Breast epithelium (tissue), 4 donors: Measurements from ENCODE around the gene ADGRA1. TPM values are rescaled to one million over a fixed set of nuclear protein-coding genes. Genes with fewer than 3 reads are reported as not detected.
A peak's percentile ranks its signal among the peaks of the same experiment; 100 is the strongest.

Experiments used
- DNase-seq, 2 donors: peaks; one replicate each; pipeline ENCODE4 v3.0.0-alpha.2; 2019; ENCODE audit warnings: low spot score in 2 of 2
- H3K27ac ChIP-seq, 2 donors: fragments of 200-600 bp; sonication (generic) in 1 of 2; one replicate each; pipeline ENCODE4 v1.5.1; 2016 to 2019; ENCODE audit warnings: mild to moderate bottlenecking in 1 of 2
- H3K27me3 ChIP-seq, 2 donors: fragments of 200-600 bp; sonication (generic) in 1 of 2; one replicate each; pipeline versions ENCODE4 v1.5.1 to v1.6.0; 2017 to 2019; ENCODE audit warnings: control low read depth in 1 of 2, mild to moderate bottlenecking in 1 of 2
- H3K36me3 ChIP-seq: fragments of 200-600 bp; one replicate; pipeline ENCODE4 v1.5.1; 2019
- H3K4me1 ChIP-seq, 2 donors: fragments of 200-600 bp; sonication (generic); one replicate each; pipeline ENCODE4 v1.5.1; 2016 to 2019; ENCODE audit warnings: control low read depth in 1 of 2
- H3K4me3 ChIP-seq, 3 donors: fragments of 200-600 bp; sonication (generic); 1 replicate in 2 of 3; 2 replicates in 1 of 3; pipeline ENCODE4 v1.5.1; 2016 to 2019; ENCODE audit warnings: mild to moderate bottlenecking in 3 of 3, moderate library complexity in 2 of 3
- H3K9me3 ChIP-seq, 2 donors: fragments of 200-600 bp; sonication (generic) in 1 of 2; one replicate each; pipeline ENCODE4 v1.5.1; 2016 to 2019; ENCODE audit warnings: control low read depth in 1 of 2
- POLR2A ChIP-seq: fragments of 450-650 bp; IDR thresholded peaks from one replicate; pipeline ENCODE4 v1.6.1; 2016; ENCODE audit warnings: antibody characterized with exemption, mild to moderate bottlenecking, moderate library complexity
- POLR2AphosphoS5 ChIP-seq, 3 donors: sonication (generic); formaldehyde crosslinking; IDR thresholded peaks; one replicate each; pipeline ENCODE4 v1.6.1; 2017; ENCODE audit warnings: antibody characterized with exemption in 3 of 3
- intact Hi-C: fragments of 100-400 bp; cut with DNase I; formaldehyde crosslinking; loops from one replicate; pipeline ENCODE4 v1.15.1; 2023; ENCODE audit warnings: low total_unique reads
- total RNA-seq, 3 donors: library from RNA; depleted of rRNA; stranded (reverse); fragments of >200 nt; gene quantifications; one replicate each; pipeline ENCODE4 v1.1.0, GENCODE V29; 2016
- TF ChIP-seq, protein P1 (sequence below), 3 donors: fragments of 450-650 bp; IDR thresholded peaks; one replicate each; pipeline ENCODE4 v1.5.1; 2016 to 2017; ENCODE audit warnings: antibody characterized with exemption in 3 of 3, mild to moderate bottlenecking in 3 of 3, moderate library complexity in 3 of 3

ADGRA1 gene
- total RNA-seq, 3 donors from 2014 or later: 0.33 TPM; not detected in 2

DNA sequence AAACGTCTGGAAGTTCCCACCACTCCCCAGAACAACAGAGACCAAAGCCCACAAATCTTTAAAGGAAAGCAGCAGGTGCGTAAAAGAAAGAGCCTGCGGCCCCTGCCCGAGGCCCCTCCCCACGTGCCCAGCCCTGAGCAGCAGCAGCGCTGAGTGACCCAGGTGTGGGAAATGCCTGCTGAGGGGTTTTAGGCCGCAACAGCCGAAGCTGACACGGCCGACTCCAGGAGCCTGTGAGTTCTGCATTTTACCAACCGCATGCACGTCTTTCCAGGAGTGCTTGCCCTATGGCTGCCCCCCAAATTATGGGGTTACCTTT, 70.7 kb downstream of the ADGRA1 start:
- Histone ChIP-seq H3K27me3 (peaks cover 5 to 15% of the 10 kb centered on the region in 2 donors), H3K36me3 (no peaks in the 10 kb centered on the region), H3K9me3 (no peaks in the 10 kb centered on the region), H3K27ac (no peak overlapping the region), H3K4me1 (peaks cover 4 to 16% of the 10 kb centered on the region in 2 donors), H3K4me3 (no peak overlapping the region)
- no peak for TF ChIP-seq POLR2AphosphoS5 (IDR thresholded peaks at IDR 0.05)
- no peak for TF ChIP-seq POLR2A
- intact Hi-C loops: no loop called here
- DNase-seq: peak in 1 of 2 donors; percentile 33

DNA sequence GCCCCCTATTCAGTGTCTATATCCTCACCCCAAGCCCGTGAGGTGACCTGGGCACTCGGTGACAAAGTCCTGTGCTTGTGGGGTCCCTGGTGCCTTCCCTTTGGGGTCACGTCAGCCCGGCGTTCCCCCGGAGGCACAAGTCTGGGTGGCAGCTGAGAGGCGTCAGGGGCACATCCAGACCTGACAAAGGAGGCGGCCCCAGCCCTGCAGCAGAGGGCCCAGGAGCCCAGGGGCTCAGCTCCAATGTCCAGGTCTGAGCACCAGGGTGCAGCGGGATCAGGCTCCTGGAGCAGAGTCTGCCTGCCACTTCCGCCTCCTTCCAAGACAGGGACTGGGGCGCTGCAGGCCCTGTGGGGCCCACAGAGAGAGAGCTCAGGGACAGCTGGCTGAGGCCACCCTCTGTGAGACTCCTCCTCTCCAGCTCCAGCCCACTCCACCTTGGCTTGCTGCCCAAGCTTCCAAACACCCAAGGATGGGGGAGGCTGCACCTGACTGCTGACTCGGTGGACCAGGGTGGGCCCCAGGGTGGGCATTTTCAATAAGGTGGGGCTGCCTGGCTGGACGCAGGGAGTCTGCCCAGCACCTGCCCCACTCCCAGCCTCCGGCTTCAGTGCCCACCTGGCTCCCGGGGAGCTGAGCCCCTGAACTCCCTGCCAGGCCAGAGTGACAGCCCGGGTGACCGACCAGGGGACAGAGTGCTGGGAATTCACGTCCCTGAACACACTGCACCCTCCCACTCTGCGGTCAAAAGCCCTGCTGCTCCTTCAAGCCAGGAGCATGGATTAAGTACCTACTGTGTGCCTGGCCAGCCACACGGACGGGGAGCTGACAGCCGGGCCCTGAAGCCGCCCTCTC, 71.3 kb downstream of the ADGRA1 start:
- no peak overlapping the region for H3K27ac ChIP-seq

DNA sequence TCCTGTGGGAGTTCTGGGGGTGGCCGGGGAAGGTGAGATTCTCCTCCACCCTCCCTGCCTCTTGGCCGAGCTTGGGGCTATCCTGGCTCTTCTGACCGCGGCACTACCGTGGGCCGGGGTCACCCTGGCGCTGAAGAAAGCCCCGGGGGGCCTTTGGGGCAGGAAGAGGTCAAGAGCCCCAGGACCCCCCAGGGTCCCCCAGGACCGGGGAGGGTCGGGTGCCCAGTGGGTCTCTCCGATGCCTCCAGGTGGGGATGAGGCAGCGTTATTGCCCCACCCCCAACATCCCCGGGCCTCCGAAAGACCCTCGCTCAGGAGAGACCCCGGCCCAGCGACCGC, 71.9 kb downstream of the ADGRA1 start:
- peak in 1 of 2 donors; percentile 41 for DNase-seq
- H3K27ac ChIP-seq: no peak overlapping the region
- H3K4me1 ChIP-seq: peaks cover 4 to 16% of the 10 kb centered on the region in 2 donors
- no peaks in the 10 kb centered on the region for H3K9me3 ChIP-seq
- H3K4me3 ChIP-seq: peak overlapping the region in 2 of 3 donors; percentile 67 to 80
- intact Hi-C loops: no loop called here
- peaks cover 5 to 21% of the 10 kb centered on the region in 2 donors for H3K27me3 ChIP-seq
- TF ChIP-seq POLR2A (no peak), POLR2AphosphoS5 (IDR thresholded peaks at IDR 0.05) (no peak)
- TF ChIP-seq, protein P1, sequence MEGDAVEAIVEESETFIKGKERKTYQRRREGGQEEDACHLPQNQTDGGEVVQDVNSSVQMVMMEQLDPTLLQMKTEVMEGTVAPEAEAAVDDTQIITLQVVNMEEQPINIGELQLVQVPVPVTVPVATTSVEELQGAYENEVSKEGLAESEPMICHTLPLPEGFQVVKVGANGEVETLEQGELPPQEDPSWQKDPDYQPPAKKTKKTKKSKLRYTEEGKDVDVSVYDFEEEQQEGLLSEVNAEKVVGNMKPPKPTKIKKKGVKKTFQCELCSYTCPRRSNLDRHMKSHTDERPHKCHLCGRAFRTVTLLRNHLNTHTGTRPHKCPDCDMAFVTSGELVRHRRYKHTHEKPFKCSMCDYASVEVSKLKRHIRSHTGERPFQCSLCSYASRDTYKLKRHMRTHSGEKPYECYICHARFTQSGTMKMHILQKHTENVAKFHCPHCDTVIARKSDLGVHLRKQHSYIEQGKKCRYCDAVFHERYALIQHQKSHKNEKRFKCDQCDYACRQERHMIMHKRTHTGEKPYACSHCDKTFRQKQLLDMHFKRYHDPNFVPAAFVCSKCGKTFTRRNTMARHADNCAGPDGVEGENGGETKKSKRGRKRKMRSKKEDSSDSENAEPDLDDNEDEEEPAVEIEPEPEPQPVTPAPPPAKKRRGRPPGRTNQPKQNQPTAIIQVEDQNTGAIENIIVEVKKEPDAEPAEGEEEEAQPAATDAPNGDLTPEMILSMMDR (IDR thresholded peaks at IDR 0.05): no peak
- no peaks in the 10 kb centered on the region for H3K36me3 ChIP-seq

More for the DNA sequence above, 71.3 kb downstream of the ADGRA1 start:
- Histone ChIP-seq H3K9me3 (no peaks in the 10 kb centered on the region), H3K4me1 (peaks cover 4 to 16% of the 10 kb centered on the region in 2 donors), H3K4me3 (peak overlapping the region in 1 of 3 donors; percentile 80), H3K27me3 (peaks cover 5 to 15% of the 10 kb centered on the region in 2 donors), H3K36me3 (no peaks in the 10 kb centered on the region)
- intact Hi-C loops: no loop called here
- peak in 1 of 2 donors; percentile 50 for DNase-seq
- no peak for TF ChIP-seq POLR2AphosphoS5 (IDR thresholded peaks at IDR 0.05)

DNA sequence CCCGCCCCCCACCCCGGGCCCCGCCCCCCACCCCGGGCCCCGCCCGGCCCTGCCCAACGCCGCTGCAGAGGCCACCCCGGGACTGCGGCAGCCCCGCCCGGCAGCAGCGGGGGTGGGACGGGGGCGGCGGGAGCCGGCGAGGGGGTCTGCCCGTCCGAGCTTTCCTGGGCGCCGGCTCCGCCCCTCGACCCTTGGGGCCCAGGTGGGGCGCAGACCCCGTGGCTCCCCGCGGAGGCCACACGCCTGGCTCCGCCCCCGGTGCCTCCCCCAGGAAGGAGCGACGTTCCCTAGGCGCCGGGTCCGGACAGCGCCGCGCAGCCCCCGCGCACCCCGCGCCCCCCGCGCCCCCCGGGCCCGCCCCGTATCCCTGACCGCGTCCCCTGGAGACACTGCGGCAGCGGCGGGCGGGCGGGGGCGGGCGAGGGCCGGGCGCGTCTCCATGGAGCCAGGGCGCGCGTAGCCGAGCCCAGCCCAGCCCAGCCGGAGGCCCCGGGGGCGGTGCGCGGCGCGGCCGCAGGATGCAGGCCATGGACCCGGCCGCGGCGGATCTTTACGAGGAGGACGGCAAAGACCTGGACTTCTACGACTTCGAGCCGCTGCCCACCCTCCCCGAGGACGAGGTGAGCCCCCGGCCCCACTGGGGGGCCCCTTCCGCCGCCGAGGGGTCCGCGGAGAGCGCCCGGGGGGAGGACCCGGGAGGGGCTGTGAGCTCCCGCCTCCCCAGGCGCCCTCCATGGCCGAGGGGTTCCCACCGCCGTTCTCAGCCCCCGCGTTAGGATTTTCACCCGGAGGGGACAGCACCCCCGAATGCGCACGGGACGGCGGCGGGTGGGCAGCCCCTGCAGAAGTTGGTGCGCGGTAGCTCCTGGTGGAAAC, 72.5 kb downstream of the ADGRA1 start, which contains the start of gene KNDC1:
KNDC1 (plus strand) TSS at position 270 of the 876 bp plus-strand sequence; CDS start at position 519, 249 bp downstream.
- H3K4me1 ChIP-seq: peaks cover 4 to 16% of the 10 kb centered on the region in 2 donors
- H3K27ac ChIP-seq: no peak within 1 kb of the TSS
- TF ChIP-seq POLR2AphosphoS5 (IDR thresholded peaks at IDR 0.05) (no peak), POLR2A (no peak)
- TF ChIP-seq, protein P1 (IDR thresholded peaks at IDR 0.05): no peak
- H3K9me3 ChIP-seq: no peaks in the 10 kb centered on the region
- peak in 1 of 2 donors; percentile 49 for DNase-seq
- peak within 1 kb of the TSS; percentile 24 to 80 (median 67) for H3K4me3 ChIP-seq
- intact Hi-C loops: no loop called here
- H3K36me3 ChIP-seq: no peaks in the 10 kb centered on the region
- H3K27me3 ChIP-seq: peaks cover 5 to 23% of the 10 kb centered on the region in 2 donors

DNA sequence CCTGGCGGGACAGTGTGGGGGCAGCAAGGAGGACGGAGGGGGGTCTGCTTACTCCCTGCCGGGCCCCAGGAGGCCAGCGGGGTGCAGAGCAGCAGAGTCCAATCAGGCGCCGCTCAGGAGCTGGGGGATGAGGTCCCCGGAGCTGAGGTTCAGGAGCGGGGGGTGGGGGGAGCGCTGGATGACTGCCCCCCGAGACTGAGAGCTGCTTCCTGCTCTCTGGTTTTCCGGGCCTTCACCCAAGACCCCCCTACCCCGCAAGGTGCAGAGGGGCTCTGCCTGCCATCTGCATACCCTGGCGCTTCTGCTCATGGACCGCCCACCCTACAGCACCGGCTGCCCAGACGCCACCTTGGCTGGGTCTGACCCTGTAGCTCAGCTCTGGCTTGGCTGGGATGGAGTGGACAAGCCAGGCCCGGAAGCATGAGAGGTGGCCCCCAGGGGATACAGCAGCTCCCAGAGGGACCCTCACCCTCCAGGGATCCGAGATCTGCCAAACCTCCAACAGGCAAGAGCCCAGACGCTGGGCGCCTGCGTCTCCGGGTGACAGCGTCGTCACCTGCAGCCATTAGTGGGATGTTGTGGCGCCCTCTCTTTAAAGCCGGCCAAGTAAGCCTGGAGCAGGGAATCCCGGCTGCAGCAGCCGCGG, 73.2 kb downstream of the ADGRA1 start:
- peak in 1 of 2 donors; percentile 42 for DNase-seq

More for the DNA sequence above, 73.2 kb downstream of the ADGRA1 start:
- intact Hi-C loops: no loop called here
- no peak for TF ChIP-seq POLR2A
- no peak for TF ChIP-seq POLR2AphosphoS5 (IDR thresholded peaks at IDR 0.05)
- TF ChIP-seq, protein P1 (IDR thresholded peaks at IDR 0.05): no peak
- H3K9me3 ChIP-seq: no peaks in the 10 kb centered on the region
- no peak overlapping the region for H3K27ac ChIP-seq
- H3K4me3 ChIP-seq: peak overlapping the region; percentile 24 to 80 (median 67)
- H3K36me3 ChIP-seq: no peaks in the 10 kb centered on the region
- H3K4me1 ChIP-seq: peaks cover 4 to 16% of the 10 kb centered on the region in 2 donors
- peaks cover 5 to 31% of the 10 kb centered on the region in 2 donors for H3K27me3 ChIP-seq
